SU-DHL-6 (cell line): Measurements from ENCODE around the gene DUS2.

Experiments
- EZH2phosphoT487 ChIP-seq: fragments of 200-600 bp; sonication (generic), shearing (Covaris generic); conservative IDR thresholded peaks from 2 replicates; pipeline ENCODE4 v1.6.1; 2018; ENCODE audit warnings: mild to moderate bottlenecking, antibody characterized with exemption, low read length, moderate library complexity, mixed read lengths
- TF ChIP-seq, protein P1 (sequence below): fragments of 200-600 bp; sonication (generic); IDR thresholded peaks from one replicate; pipeline ENCODE4 v1.5.1; 2017; ENCODE audit warnings: antibody characterized with exemption, mild to moderate bottlenecking, low read length, moderate library complexity; ENCODE audit not compliant: insufficient read depth, poor library complexity, severe bottlenecking

DNA sequence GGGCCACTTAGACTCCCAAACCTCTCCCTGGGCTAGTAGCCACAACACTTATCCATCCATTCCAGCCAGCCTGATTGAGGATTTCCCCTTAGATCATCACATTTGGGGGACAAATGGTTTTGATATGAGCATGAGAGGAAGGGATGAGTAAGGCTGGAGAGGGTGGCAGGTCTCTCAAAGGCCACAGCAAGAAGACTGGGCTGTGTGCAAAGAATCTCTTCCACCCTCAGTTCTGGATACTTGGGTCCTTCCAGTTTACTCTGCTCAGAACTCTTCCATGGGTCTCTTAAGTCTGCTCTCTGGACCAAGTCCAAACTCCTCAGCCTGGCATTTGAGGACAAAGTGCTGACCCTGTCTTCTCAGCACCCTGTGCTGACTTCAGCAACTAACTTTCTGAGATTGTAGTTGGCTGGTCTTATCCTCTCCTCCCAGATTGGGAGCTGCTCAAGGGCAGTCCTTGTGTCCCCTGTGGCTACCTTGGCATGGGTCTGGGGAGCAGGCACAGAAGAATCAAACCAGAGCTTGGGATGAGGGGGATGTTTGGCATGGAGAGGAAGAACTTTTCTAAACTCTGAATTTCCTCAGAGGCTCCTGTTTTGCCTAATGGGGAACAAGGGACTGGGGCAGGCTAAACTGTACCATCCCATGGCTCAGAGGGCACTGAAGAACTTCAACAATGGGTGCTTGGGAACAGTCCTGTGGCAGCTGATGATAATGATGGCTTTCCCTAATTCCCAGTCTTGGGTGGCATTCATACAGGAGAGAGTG is 59.0 kb downstream of the DUS2 start:
- TF ChIP-seq, protein P1, sequence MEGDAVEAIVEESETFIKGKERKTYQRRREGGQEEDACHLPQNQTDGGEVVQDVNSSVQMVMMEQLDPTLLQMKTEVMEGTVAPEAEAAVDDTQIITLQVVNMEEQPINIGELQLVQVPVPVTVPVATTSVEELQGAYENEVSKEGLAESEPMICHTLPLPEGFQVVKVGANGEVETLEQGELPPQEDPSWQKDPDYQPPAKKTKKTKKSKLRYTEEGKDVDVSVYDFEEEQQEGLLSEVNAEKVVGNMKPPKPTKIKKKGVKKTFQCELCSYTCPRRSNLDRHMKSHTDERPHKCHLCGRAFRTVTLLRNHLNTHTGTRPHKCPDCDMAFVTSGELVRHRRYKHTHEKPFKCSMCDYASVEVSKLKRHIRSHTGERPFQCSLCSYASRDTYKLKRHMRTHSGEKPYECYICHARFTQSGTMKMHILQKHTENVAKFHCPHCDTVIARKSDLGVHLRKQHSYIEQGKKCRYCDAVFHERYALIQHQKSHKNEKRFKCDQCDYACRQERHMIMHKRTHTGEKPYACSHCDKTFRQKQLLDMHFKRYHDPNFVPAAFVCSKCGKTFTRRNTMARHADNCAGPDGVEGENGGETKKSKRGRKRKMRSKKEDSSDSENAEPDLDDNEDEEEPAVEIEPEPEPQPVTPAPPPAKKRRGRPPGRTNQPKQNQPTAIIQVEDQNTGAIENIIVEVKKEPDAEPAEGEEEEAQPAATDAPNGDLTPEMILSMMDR, result no peak
- no peak for TF ChIP-seq EZH2phosphoT487
